Activated T-cell treated with anti-CD3 and anti-CD28 coated beads, Interleukin-2, amount 50 U/mL, for 4 hours (primary cell): Measurements from ENCODE around the gene AHDC1. TPM values are rescaled to one million over a fixed set of nuclear protein-coding genes. Genes with fewer than 3 reads are reported as not detected.

Experiments
- ATAC-seq, 2 donors: fragments of 200-7000 bp; cut with Tn5 transposase; one replicate each; pipeline ENCODE4 v1.10.0; 2021
- DNase-seq: peaks from one replicate; pipeline ENCODE4 v3.0.0-alpha.2; 2020
- H3K27me3 Mint-ChIP-seq: one replicate; pipeline ENCODE4 v1.8.0; 2021; ENCODE audit warnings: low read depth, mixed read lengths
- H3K36me3 Mint-ChIP-seq: one replicate; pipeline ENCODE4 v1.8.0; 2022; ENCODE audit warnings: mixed read lengths; ENCODE audit not compliant: insufficient read depth
- H3K4me1 Mint-ChIP-seq: one replicate; pipeline ENCODE4 v1.8.0; 2021; ENCODE audit warnings: low read depth, mixed read lengths
- H3K4me3 Mint-ChIP-seq: one replicate; pipeline ENCODE4 v1.8.0; 2021; ENCODE audit warnings: mild to moderate bottlenecking, moderate library complexity, mixed read lengths
- H3K9me3 Mint-ChIP-seq: one replicate; pipeline ENCODE4 v1.8.0; 2021; ENCODE audit warnings: mixed read lengths
- total RNA-seq, 3 donors: library from RNA; stranded (reverse); gene quantifications; one replicate each; pipeline ENCODE4 v1.2.1, GENCODE V29; 2021

The AHDC1 gene
- total RNA-seq, 3 donors from 2014 or later = 7.6 to 9.4 (median 8.6) TPM

DNA sequence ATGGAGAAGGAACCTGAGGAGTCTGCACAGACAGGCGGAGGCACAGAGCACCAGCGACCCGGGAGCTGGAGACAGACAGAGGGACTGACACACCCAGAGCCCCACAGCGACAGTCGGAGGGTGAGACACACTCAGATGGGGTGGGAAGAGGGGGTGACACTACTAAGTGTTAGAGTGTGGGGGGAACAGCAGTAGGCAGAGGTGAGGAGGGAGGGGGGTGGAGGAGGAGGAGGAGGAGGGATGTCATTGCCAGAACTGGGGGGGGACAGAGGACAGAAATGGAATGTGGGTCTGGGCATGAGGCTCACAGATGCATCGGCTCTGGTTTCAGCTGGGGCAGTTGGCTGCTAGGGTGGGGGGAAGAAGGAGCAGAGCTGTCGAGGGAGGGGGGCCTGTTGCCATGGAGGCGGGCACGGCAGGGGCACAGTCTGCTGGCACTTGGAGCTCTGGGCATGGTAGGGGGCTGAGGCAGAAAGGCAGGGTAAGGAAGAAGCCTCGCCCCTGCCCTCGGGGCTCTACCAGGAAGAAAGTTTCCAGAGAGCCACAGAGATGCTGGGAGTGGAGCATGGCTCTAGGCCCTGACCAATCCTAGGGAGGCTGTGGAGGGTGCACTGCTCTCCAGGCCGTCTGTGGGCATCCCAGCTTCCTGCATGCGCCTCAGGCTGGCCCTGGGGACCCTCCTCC, 37.3 kb downstream of the AHDC1 start:
- Mint-ChIP-seq H3K4me3 (no peak overlapping the region), H3K9me3 (no peaks in the 10 kb centered on the region), H3K27me3 (no peaks in the 10 kb centered on the region), H3K36me3 (no peaks in the 10 kb centered on the region), H3K4me1 (peaks cover 24% of the 10 kb centered on the region)
- ATAC-seq = no peak
- DNase-seq = no peak

DNA sequence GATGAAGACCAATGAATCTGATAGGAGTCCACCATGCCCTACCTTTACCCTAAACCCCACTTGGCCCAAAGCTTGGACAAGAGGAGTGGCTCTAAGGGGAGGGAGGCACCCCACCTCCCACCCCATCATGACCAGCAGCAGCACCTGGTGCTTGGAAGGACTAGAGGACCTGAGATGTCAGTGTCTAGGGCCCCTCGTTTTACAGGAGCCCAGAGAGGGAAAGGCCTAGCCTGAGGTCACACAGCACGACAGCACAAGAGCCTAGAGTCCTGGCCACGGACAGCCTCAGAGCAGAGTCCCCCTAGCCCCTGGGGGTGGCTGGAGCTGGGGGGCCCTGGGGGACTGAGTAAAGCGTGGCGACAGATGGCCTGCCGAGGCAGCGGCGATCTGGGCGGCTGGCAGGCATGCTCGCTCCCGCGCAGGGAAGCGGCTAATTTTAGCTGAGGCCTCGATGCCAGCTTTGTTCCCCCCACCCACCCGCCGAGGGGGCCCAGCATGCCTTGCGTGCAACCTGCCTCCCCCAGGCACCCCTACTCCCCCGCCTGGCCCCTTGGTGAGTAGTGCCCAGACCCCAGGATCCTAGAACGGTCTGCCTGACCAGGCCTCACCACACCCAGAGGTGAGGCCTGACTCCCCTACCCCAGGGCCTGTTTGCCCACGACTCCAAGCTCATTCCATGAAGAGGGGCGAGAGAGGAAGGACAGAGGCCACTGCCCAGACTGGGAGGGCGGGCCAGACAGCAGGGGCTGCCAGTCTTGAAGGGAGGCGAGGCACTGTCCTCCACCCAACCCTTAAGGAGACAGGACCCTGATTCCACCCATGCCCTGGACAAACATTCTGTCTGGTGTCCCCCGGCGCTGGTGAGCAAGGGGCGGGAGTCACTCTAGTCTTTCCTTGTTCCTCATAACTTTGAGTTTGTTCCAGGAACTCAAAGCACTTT, 39.0 kb downstream of the AHDC1 start:
- DNase-seq (no peak), ATAC-seq (no peak)
- H3K9me3 Mint-ChIP-seq = no peaks in the 10 kb centered on the region
- H3K4me1 Mint-ChIP-seq = peaks cover 30% of the 10 kb centered on the region
- H3K27me3 Mint-ChIP-seq = no peaks in the 10 kb centered on the region
- no peak overlapping the region for H3K4me3 Mint-ChIP-seq
- no peaks in the 10 kb centered on the region for H3K36me3 Mint-ChIP-seq

DNA sequence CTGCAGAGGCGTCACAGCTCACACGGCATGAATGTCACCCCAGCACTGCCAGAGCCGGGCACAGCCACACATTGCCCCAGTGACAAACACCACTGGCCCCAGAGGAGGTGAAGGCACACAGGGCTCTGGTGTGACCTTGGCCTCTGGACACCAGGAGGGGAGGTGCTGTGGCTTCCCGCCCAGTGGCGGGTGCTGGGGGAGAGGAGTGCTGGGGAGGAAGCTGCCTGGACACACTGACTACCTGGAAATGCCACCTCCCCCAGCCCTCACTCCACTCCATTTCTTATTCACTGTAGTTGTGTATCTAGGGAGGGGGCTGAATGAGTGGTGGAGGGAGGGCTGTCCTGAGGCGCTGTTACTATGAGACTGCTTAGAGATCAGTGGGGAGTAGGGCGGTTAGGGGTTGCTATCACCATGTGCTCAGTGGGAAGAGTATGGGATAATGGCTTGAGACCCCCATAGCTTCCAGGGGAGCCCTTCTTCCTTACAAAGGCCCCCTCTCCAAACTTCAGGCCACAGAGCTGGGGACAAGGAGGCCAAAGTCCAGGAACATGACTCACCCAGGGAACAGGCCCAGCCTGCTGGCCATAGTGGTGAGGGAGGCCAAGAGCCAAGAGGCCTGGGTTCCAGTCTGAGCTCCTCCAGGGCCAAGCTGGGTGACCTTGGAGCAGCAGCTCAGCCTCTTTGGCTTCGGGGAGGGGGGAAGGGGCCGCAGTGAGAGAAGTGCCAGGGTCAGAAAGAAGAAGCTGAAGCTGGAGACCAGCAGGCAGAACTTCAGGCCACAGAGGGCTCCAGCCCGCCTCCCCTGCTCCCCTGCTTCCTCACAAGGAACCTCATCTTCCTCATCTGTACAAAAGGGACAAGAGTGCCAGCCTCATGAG, 40.1 kb downstream of the AHDC1 start:
- H3K36me3 Mint-ChIP-seq = no peaks in the 10 kb centered on the region
- no peak overlapping the region for H3K4me3 Mint-ChIP-seq
- H3K9me3 Mint-ChIP-seq = no peaks in the 10 kb centered on the region
- no peak for ATAC-seq
- DNase-seq = no peak
- H3K4me1 Mint-ChIP-seq = peaks cover 26% of the 10 kb centered on the region
- no peaks in the 10 kb centered on the region for H3K27me3 Mint-ChIP-seq

GRCh38 chr1:27563341-27563590, 40.7 kb downstream of the AHDC1 start:
- H3K27me3 Mint-ChIP-seq = no peaks in the 10 kb centered on the region
- H3K9me3 Mint-ChIP-seq = no peaks in the 10 kb centered on the region
- ATAC-seq (no peak), DNase-seq (no peak)
- H3K4me3 Mint-ChIP-seq = no peak overlapping the region
- peaks cover 26% of the 10 kb centered on the region for H3K4me1 Mint-ChIP-seq
- no peaks in the 10 kb centered on the region for H3K36me3 Mint-ChIP-seq

DNA sequence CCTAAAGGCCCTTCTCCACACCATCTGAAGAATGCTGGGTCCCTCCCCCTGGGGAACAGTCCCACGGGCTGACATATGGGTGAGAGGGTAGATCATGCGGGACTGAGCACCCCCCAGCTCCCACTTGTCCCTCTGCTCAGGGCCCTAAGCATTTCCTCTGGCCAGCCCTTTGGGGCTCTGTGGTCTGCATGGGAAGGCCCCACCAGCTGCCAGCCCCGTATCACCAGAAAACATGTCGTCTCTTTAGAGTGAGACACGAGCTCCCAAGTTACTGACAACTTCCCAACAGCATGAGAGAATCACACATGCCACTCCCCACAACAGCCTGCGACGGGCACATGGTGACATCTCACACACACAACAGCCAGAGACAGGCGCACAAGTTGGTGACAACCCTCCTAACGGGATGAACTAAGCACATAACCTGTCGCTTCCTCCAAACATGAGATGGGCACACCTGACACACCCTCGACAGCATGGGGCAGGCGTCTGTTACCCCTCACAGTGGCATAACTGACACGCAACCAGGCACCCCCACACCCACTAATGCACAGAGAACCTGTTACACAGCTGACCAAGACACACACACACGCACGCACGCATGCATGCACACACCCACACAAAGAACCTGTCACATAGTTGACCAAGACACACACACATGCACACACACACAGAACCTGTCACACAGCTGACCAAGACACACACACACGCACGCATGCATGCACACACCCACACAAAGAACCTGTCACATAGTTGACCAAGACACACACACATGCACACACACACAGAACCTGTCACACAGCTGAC, 41.2 kb downstream of the AHDC1 start:
- Mint-ChIP-seq H3K4me1 (peaks cover 20% of the 10 kb centered on the region), H3K4me3 (no peak overlapping the region), H3K27me3 (no peaks in the 10 kb centered on the region), H3K36me3 (no peaks in the 10 kb centered on the region), H3K9me3 (no peaks in the 10 kb centered on the region)
- no peak for ATAC-seq
- no peak for DNase-seq

DNA sequence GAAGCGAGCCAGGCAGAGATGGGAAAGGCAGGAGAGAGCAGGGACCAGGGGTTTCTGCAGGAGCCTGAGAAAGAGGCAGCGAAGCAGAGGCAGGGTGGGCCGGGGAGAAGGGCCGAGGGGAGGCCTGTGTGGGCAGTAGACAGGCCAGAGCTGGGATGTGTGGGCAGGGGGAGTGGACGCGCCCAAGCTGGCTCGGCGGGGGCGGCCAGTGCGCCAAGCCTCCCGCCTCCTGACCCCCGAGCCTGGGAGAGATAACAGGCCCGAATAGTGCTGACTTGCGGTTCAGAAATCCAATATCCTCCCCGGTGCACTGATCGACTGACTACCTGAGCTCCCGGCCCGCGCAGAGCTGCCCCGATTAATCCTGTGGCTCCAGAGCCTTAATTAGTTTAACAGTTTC, 41.9 kb downstream of the AHDC1 start:
- DNase-seq = no peak
- H3K4me3 Mint-ChIP-seq = no peak overlapping the region
- H3K4me1 Mint-ChIP-seq = peaks cover 19% of the 10 kb centered on the region
- ATAC-seq = no peak
- H3K9me3 Mint-ChIP-seq = no peaks in the 10 kb centered on the region
- no peaks in the 10 kb centered on the region for H3K36me3 Mint-ChIP-seq
- H3K27me3 Mint-ChIP-seq = no peaks in the 10 kb centered on the region

GRCh38 chr1:27561124-27561899, 42.6 kb downstream of the AHDC1 start:
- Mint-ChIP-seq H3K36me3 (no peaks in the 10 kb centered on the region), H3K4me1 (peaks cover 24% of the 10 kb centered on the region), H3K9me3 (no peaks in the 10 kb centered on the region), H3K4me3 (no peak overlapping the region), H3K27me3 (no peaks in the 10 kb centered on the region)
- DNase-seq (no peak), ATAC-seq (no peak)

GRCh38 chr1:27560268-27561123, 43.4 kb downstream of the AHDC1 start:
- no peaks in the 10 kb centered on the region for H3K9me3 Mint-ChIP-seq
- H3K27me3 Mint-ChIP-seq = no peaks in the 10 kb centered on the region
- H3K36me3 Mint-ChIP-seq = no peaks in the 10 kb centered on the region
- DNase-seq (no peak), ATAC-seq (no peak)
- H3K4me3 Mint-ChIP-seq = no peak overlapping the region
- peaks cover 27% of the 10 kb centered on the region for H3K4me1 Mint-ChIP-seq

DNA sequence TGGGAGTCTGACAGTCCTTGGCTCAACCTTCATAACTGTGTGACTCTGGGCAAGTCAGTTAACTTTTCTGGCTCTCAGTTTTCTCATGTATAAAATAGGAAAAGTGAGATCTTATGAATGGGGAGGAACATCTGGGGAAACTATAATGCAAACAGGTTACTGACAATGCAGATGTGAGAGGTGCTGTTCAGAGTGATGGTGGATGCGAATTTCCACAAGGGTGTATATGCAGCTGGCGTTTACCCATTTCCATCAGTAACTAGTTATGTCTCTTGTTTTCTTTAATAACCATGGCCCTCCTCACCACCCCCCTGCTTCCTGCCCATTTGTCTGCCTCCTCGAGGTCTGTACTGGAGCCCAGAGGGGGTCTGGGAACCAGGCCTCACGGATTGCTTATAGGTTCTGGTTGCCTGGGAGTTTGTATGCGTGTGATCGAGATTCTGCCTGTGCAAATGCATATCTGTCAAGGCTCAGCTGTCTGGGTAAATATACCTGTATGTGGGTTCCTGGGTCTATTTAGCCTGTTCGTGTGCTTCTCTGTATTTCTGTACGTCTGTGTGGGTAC, 44.4 kb downstream of the AHDC1 start:
- Mint-ChIP-seq H3K27me3 (no peaks in the 10 kb centered on the region), H3K4me1 (peaks cover 32% of the 10 kb centered on the region), H3K4me3 (no peak overlapping the region), H3K36me3 (no peaks in the 10 kb centered on the region), H3K9me3 (no peaks in the 10 kb centered on the region)
- ATAC-seq = no peak
- no peak for DNase-seq

GRCh38 chr1:27557596-27558340, 46.2 kb downstream of the AHDC1 start:
- Mint-ChIP-seq H3K36me3 (peaks cover 3% of the 10 kb centered on the region), H3K4me3 (no peak overlapping the region), H3K4me1 (peaks cover 28% of the 10 kb centered on the region), H3K9me3 (no peaks in the 10 kb centered on the region), H3K27me3 (no peaks in the 10 kb centered on the region)
- DNase-seq = no peak
- ATAC-seq = no peak

DNA sequence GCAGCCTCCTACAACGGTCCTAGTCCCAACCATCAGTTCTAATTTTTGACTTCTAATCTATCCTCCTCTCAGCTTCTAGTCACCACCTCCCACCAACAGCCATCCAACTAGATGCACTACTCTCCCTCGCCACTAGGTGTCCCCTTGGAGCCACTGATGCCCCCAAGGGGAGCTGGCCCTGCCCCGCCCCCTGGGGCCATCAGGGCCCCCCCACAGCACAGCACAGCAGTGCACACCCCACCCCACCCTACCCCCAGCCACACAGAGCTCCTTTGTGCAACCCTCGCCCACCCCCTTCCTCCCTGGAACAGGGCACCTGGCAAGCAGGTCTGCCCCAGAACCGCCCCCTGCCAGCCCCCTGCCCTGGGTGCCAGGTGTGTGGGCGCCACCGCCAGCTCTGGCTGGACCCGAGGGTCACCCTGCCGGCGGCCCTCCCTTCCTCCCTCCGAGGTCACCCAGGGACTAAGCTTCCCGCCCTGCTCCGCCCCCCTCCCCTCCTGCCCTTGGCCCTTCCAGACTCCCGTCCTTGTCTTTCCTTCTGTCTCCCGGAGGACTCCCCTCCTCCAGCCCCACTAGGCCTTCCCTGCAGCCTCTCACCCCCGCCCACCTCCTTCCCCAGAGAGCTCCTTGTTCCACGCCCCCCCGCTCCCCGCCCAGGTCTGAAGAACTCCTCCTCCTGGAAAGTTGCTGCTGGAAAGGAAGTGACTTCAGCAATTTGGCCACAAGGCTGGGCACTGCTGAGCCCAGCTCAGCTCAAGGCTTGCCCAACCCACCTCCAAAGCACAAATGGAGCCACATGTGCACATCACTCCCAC, 47.0 kb downstream of the AHDC1 start:
- Mint-ChIP-seq H3K4me1 (peaks cover 26% of the 10 kb centered on the region), H3K9me3 (no peaks in the 10 kb centered on the region), H3K27me3 (no peaks in the 10 kb centered on the region), H3K36me3 (peaks cover 3% of the 10 kb centered on the region), H3K4me3 (no peak overlapping the region)
- ATAC-seq (peak; percentile 78 to 82), DNase-seq (peak; percentile 74)
